Smooth muscle cell (in vitro differentiated cells): ENCODE data around the gene AQP5. TPM values are rescaled to one million over a fixed set of nuclear protein-coding genes. Genes with fewer than 3 reads are reported as not detected.

Experiments used
- DNase-seq: peaks from one replicate; lab custom pipeline; 2025; ENCODE audit not compliant: unreplicated experiment; lab: John Stamatoyannopoulos, UW
- H2AFZ ChIP-seq: fragments of 200-600 bp; sonication (generic); 2 replicates; pipeline ENCODE4 v1.6.0; 2016; ENCODE audit warnings: antibody characterized with exemption, low read depth, mild to moderate bottlenecking
- H3F3A ChIP-seq: fragments of 200-600 bp; sonication (generic); 2 replicates; pipeline ENCODE4 v1.6.0; 2017; ENCODE audit warnings: antibody characterized with exemption, low read depth
- H3K27ac ChIP-seq: fragments of 200-600 bp; sonication (generic); 2 replicates; pipeline ENCODE4 v1.5.1; 2016; ENCODE audit warnings: low read depth, mild to moderate bottlenecking
- H3K27me3 ChIP-seq: fragments of 200-600 bp; sonication (generic); 2 replicates; pipeline ENCODE4 v1.6.1; 2016; ENCODE audit warnings: low read depth, mild to moderate bottlenecking
- H3K36me3 ChIP-seq: fragments of 200-600 bp; sonication (generic); 2 replicates; pipeline ENCODE4 v1.5.1; 2016; ENCODE audit warnings: low read depth
- H3K4me1 ChIP-seq: fragments of 200-600 bp; sonication (generic); 2 replicates; pipeline ENCODE4 v1.5.1; 2016; ENCODE audit warnings: low read depth
- H3K4me2 ChIP-seq: fragments of 200-600 bp; sonication (generic); 2 replicates; pipeline ENCODE4 v1.6.0; 2016; ENCODE audit warnings: mild to moderate bottlenecking
- H3K4me3 ChIP-seq: fragments of 200-600 bp; sonication (generic); 2 replicates; pipeline ENCODE4 v1.5.1; 2016; ENCODE audit warnings: mild to moderate bottlenecking
- H3K79me2 ChIP-seq: fragments of 200-600 bp; sonication (generic); 2 replicates; pipeline ENCODE4 v1.6.0; 2016; ENCODE audit warnings: low read depth, mild to moderate bottlenecking
- H3K9ac ChIP-seq: fragments of 200-600 bp; sonication (generic); 2 replicates; pipeline ENCODE4 v1.6.0; 2016; ENCODE audit warnings: low read depth
- H3K9me3 ChIP-seq: fragments of 200-600 bp; sonication (generic); replicated peaks from 2 replicates; pipeline ENCODE4 v1.5.1; 2016; ENCODE audit warnings: low read depth
- H4K20me1 ChIP-seq: fragments of 200-600 bp; sonication (generic); 2 replicates; pipeline ENCODE4 v1.6.0; 2016; ENCODE audit warnings: low read depth
- CTCF ChIP-seq: fragments of 200-600 bp; sonication (generic); IDR thresholded peaks from 2 replicates; pipeline ENCODE4 v1.5.1; 2017; ENCODE audit warnings: borderline replicate concordance, mild to moderate bottlenecking, antibody characterized with exemption; ENCODE audit not compliant: insufficient read depth, poor library complexity, severe bottlenecking
- WGBS: methylation state at CpG from one replicate; pipeline ENCODE4 v1.1.7; 2016; ENCODE audit warnings: low lambda C conversion rate; 5-methylcytosine and 5-hydroxymethylcytosine counted together
- polyA plus RNA-seq: library from polyadenylated mRNA; unstranded; fragments of >200 nt; fragmentation: Nextera tagmentation; extraction: Ambion mirVana; gene quantifications from 2 replicates; pipeline ENCODE4 v1.2.1, GENCODE V29; 2016
- total RNA-seq: library from RNA; depleted of rRNA; stranded (reverse); fragments of >200 nt; gene quantifications from 2 replicates; pipeline ENCODE4 v1.2.3, GENCODE V29; 2014

Gene AQP5
- total and polyA plus RNA-seq, 2 experiments from 2014 or later, result not detected

- 93% methylated on average over 15 of the region's 15 CpGs for WGBS
These were observed 37.7 kb upstream of the AQP5 start for GRCh38 chr12:49923880-49924556.

GRCh38 chr12:49924628-49925246 lies 36.9 kb upstream of the AQP5 start:
- Histone ChIP-seq H3K27ac (no peak overlapping the region), H3F3A (no peaks in the 10 kb centered on the region), H3K4me2 (no peak overlapping the region), H2AFZ (no peak overlapping the region), H3K27me3 (no peaks in the 10 kb centered on the region), H3K4me1 (no peaks in the 10 kb centered on the region), H3K79me2 (no peaks in the 10 kb centered on the region), H4K20me1 (no peaks in the 10 kb centered on the region), H3K9ac (no peak overlapping the region), H3K9me3 (no peaks in the 10 kb centered on the region), H3K36me3 (no peaks in the 10 kb centered on the region), H3K4me3 (no peak overlapping the region)
- no peak for TF ChIP-seq CTCF
- WGBS, result 81% methylated on average over 7 of the region's 7 CpGs
- DNase-seq, result no peak

More at GRCh38 chr12:49923880-49924556, 37.7 kb upstream of the AQP5 start:
- Histone ChIP-seq H3K4me3 (no peak overlapping the region), H3K36me3 (no peaks in the 10 kb centered on the region), H3K9ac (no peak overlapping the region), H3K9me3 (no peaks in the 10 kb centered on the region), H3K27me3 (no peaks in the 10 kb centered on the region), H2AFZ (no peak overlapping the region), H3K79me2 (no peaks in the 10 kb centered on the region), H4K20me1 (no peaks in the 10 kb centered on the region), H3K4me1 (no peaks in the 10 kb centered on the region), H3F3A (no peaks in the 10 kb centered on the region), H3K27ac (no peak overlapping the region), H3K4me2 (no peak overlapping the region)
- DNase-seq, result no peak
- TF ChIP-seq CTCF, result no peak

- Histone ChIP-seq H4K20me1 (no peaks in the 10 kb centered on the region), H3K79me2 (no peaks in the 10 kb centered on the region), H3K36me3 (no peaks in the 10 kb centered on the region), H3K9me3 (no peaks in the 10 kb centered on the region), H3K9ac (no peak overlapping the region), H3K27me3 (no peaks in the 10 kb centered on the region), H3F3A (no peaks in the 10 kb centered on the region), H3K4me2 (no peak overlapping the region), H3K4me1 (peaks cover 1% of the 10 kb centered on the region), H2AFZ (no peak overlapping the region), H3K4me3 (no peak overlapping the region), H3K27ac (no peak overlapping the region)
- no peak for DNase-seq
- 89% methylated on average over 11 of the region's 11 CpGs for WGBS
- TF ChIP-seq CTCF, result no peak
These were observed 36.1 kb upstream of the AQP5 start for GRCh38 chr12:49925433-49926204.
